Ovary (tissue), 9 donors: ENCODE measurements around the gene BACH2. TPM values are rescaled to one million over a fixed set of nuclear protein-coding genes. Genes with fewer than 3 reads are reported as not detected.

Source experiments
- DNase-seq, 5 donors: peaks; one replicate each; pipeline ENCODE4 v3.0.0-alpha.2; 2019 to 2020
- H3K27ac ChIP-seq, 2 donors: fragments of 200-600 bp; one replicate each; pipeline versions ENCODE4 v1.5.1 to v1.8.0; 2019 to 2022
- H3K27me3 ChIP-seq: fragments of 200-600 bp; one replicate; pipeline ENCODE4 v1.8.0; 2022
- H3K36me3 ChIP-seq: fragments of 200-600 bp; sonication (generic); one replicate; pipeline ENCODE4 v1.5.1; 2019
- H3K4me1 ChIP-seq: one replicate; pipeline ENCODE4 v1.8.1; 2013; ENCODE audit warnings: mild to moderate bottlenecking, moderate library complexity; ENCODE audit not compliant: insufficient read depth
- H3K4me3 ChIP-seq: fragments of 200-600 bp; sonication (generic); one replicate; pipeline ENCODE4 v1.5.1; 2017
- H3K9me3 ChIP-seq, 2 donors: fragments of 200-600 bp in 1 of 2; sonication (generic) in 1 of 2; one replicate each; pipeline versions ENCODE4 v1.5.1 to v1.8.1; 2013 to 2019; ENCODE audit warnings: mild to moderate bottlenecking in 1 of 2, moderate library complexity in 1 of 2
- EP300 ChIP-seq: sonication (generic); formaldehyde crosslinking; IDR thresholded peaks from one replicate; pipeline ENCODE4 v1.6.1; 2017; ENCODE audit warnings: antibody characterized with exemption
- POLR2A ChIP-seq: fragments of 450-650 bp; IDR thresholded peaks from one replicate; pipeline ENCODE4 v1.6.1; 2017; ENCODE audit warnings: antibody characterized with exemption, mild to moderate bottlenecking, moderate library complexity
- whole genome bisulfite sequencing, 3 donors: extraction: QIAGEN DNeasy Blood & Tissue Kit in 1 of 3; methylation state at CpG; one replicate each; pipeline versions ENCODE4 v1.1.5 to v1.1.7; 2013 to 2017; 5-methylcytosine and 5-hydroxymethylcytosine counted together
- intact Hi-C, 4 donors: fragments of 100-400 bp; cut with DNase I; formaldehyde crosslinking; loops; one replicate each; pipeline versions ENCODE4 v1.11.0 to v1.15.1; 2022 to 2023
- polyA plus RNA-seq, 2 donors: library from polyadenylated mRNA; stranded (reverse); fragments of 200-250 nt in 1 of 2; fragments of 350-450 nt in 1 of 2; fragmentation: Illumina TruSeq in 1 of 2; extraction: RNeasy Lipid Tissue Mini Kit (QIAGEN cat#74804) in 1 of 2; gene quantifications; one replicate each; pipeline ENCODE4 v1.2.3, GENCODE V29; 2013 to 2014
- total RNA-seq, 7 donors: library from RNA; depleted of rRNA in 2 of 7; stranded (reverse); fragments of >200 nt in 2 of 7; fragmentation: NEBNext Ultra II Directional in 3 of 7; extraction: Animal tissue kit (Norgen Biotek cat#: 25700) in 3 of 7; gene quantifications; one replicate each; pipeline versions ENCODE4 v1.1.0 to v1.2.4, GENCODE V29; 2016 to 2023
- TF ChIP-seq, protein P1 (sequence below), 3 donors: fragments of 450-650 bp in 2 of 3; fragments of 200-600 bp in 1 of 3; IDR thresholded peaks; one replicate each; pipeline versions ENCODE4 v1.5.1 to v1.8.0; 2016 to 2022; ENCODE audit warnings: antibody characterized with exemption in 3 of 3, mild to moderate bottlenecking in 1 of 3
- donor health status: DM: no; HTN: no; CAD: no; lungs with moderate emphysema.
- donor health status: DM: no; HTN: no; CAD: no.
- donor health status: Bipolar disorder and iron deficiency.
- donor health status: DM: yes; HTN: yes; CAD: no.
- donor health status: DM: no; HTN: no; CAD: no.
- donor health status: DM: yes; HTN: yes; CAD: no.

BACH2 gene
- total and polyA plus RNA-seq, 9 donors: 2.6 to 19.2 (median 10.5) TPM

DNA sequence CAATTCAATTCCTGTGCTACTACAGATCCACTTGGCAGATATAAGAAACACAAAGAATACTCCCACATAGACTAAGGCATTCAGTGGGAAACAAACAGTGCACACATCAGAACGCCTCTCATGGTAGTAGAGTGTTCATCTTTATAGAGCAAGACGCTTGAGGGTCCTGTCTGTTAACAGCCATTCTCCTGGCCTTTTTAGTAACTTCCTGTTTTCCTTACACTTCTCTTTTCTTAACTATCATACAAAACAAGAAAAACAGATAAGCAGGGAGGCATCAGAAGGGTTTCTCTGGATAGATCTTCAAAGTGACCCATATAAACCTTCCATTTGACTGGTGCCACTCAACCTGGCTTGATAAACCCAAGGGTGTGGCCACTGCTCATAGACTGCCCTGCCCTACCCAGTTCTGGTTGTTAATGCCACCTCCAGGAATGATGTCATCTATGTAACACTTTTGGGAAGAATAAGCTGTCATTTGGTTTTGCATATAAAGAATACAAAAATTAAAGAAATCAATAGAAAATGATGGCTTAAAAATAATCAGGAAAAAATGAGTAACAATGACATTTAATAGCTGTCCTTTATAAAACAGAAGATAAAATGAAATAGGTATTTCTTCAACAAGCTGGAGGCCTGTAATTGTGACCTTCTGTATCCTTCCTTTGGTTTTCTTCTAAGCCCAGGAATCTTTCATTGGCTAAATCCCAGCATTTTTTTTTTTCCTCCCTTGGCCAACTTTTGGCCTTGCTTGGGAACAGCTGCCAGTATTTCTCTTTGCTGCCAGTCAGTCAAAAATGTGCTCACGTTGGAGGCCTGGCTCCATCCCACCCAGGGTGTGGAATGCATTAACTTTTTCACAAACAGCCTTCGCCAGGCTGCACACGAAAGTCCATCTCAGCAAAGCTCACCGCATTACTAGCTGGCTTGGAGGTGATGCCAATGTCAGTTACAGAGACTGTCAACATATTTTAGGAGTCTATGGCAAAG lies 298.9 kb downstream of the BACH2 start:
- Histone ChIP-seq H3K4me1 (peaks cover 2% of the 10 kb centered on the region), H3K9me3 (no peaks in the 10 kb centered on the region), H3K4me3 (no peak overlapping the region), H3K27ac (no peak overlapping the region), H3K36me3 (no peaks in the 10 kb centered on the region), H3K27me3 (no peaks in the 10 kb centered on the region)
- 47 to 66% (median 54%) methylated on average over 6 of the region's 6 CpGs for WGBS, 3 donors
- TF ChIP-seq, protein P1, sequence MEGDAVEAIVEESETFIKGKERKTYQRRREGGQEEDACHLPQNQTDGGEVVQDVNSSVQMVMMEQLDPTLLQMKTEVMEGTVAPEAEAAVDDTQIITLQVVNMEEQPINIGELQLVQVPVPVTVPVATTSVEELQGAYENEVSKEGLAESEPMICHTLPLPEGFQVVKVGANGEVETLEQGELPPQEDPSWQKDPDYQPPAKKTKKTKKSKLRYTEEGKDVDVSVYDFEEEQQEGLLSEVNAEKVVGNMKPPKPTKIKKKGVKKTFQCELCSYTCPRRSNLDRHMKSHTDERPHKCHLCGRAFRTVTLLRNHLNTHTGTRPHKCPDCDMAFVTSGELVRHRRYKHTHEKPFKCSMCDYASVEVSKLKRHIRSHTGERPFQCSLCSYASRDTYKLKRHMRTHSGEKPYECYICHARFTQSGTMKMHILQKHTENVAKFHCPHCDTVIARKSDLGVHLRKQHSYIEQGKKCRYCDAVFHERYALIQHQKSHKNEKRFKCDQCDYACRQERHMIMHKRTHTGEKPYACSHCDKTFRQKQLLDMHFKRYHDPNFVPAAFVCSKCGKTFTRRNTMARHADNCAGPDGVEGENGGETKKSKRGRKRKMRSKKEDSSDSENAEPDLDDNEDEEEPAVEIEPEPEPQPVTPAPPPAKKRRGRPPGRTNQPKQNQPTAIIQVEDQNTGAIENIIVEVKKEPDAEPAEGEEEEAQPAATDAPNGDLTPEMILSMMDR (IDR thresholded peaks at IDR 0.05): no peak
- no peak for TF ChIP-seq EP300
- no peak for TF ChIP-seq POLR2A
- intact Hi-C loops: no loop called here
- DNase-seq: no peak

DNA sequence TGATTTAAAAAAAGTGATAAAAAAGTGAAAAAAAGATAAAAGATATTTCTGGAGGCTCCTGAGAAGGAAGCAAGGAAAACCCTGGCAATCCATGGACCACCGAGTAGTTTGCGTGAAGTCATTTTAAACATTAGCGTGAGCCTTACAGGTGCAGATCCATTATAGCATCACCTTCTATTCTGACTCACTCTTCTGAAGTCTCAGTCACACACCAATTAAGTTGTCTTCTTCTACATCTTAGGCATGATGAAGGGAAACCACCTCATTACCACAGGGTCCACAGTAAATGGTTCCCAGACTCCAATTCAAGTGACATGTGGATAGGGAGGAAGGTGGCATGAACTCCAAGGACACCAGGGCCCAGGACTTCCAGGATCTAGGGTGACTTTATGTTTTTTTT lies 303.2 kb downstream of the BACH2 start:
- Histone ChIP-seq H3K36me3 (no peaks in the 10 kb centered on the region), H3K4me1 (no peaks in the 10 kb centered on the region), H3K27me3 (no peaks in the 10 kb centered on the region), H3K4me3 (no peak overlapping the region), H3K27ac (no peak overlapping the region), H3K9me3 (no peaks in the 10 kb centered on the region)
- no peak for DNase-seq
- 96 to 99% (median 99%) methylated on average over 3 of the region's 3 CpGs for WGBS, 3 donors
- intact Hi-C loops: no loop called here
- no peak for TF ChIP-seq EP300
- no peak for TF ChIP-seq POLR2A

DNA sequence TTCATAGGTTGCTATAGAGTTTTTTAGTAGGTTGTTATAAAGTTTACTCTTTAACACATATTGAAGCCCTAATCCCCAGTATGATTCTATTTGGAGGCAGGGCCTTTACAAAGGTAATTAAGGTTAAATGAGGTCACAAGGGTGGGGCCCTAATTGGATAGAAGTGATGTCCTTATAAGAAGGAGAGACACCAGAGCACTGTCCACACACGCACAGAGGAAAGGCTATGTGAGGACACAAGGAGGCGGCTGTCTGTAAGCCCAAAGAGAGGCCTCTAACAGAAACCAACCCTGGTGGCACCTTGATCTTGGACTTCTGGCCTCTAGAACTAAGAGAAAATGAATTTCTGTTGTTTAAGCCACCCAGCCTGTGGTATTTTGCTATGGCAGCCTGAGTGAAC lies 303.8 kb downstream of the BACH2 start:
- Histone ChIP-seq H3K9me3 (no peaks in the 10 kb centered on the region), H3K27me3 (no peaks in the 10 kb centered on the region), H3K36me3 (no peaks in the 10 kb centered on the region), H3K27ac (no peak overlapping the region), H3K4me1 (no peaks in the 10 kb centered on the region), H3K4me3 (no peak overlapping the region)
- DNase-seq: no peak
- TF ChIP-seq, protein P1 (IDR thresholded peaks at IDR 0.05): no peak
- TF ChIP-seq POLR2A (no peak), EP300 (no peak)
- intact Hi-C loops: no loop called here
- 90 to 100% (median 96%) methylated on average over 2 of the region's 2 CpGs for WGBS, 3 donors

DNA sequence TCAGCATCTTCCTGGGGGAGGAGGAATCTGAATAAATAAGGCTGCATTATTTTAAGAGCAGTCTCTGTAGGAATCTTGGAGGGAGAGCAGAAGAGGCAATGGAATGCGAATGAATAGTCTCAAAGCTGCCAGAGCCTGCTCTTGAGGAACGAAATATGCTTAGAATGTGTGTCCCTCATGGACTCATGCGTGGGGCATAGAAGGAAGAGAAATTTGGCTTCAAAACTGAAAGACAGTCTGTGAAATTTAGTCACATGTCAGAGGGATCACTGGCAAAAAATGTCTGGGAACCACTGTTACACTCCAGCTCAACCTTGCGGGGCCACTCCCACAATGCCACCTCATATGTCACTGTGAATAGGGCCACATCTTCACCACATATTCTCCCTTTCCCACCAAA lies 306.9 kb downstream of the BACH2 start:
- Histone ChIP-seq H3K27ac (no peak overlapping the region), H3K4me1 (no peaks in the 10 kb centered on the region), H3K9me3 (no peaks in the 10 kb centered on the region), H3K27me3 (no peaks in the 10 kb centered on the region), H3K36me3 (no peaks in the 10 kb centered on the region), H3K4me3 (no peak overlapping the region)
- intact Hi-C loops: no loop called here
- TF ChIP-seq, protein P1 (IDR thresholded peaks at IDR 0.05): no peak
- TF ChIP-seq POLR2A (no peak), EP300 (no peak)
- WGBS, 3 donors: 28 to 59% (median 41%) methylated on average over 4 of the region's 4 CpGs
- no peak for DNase-seq

DNA sequence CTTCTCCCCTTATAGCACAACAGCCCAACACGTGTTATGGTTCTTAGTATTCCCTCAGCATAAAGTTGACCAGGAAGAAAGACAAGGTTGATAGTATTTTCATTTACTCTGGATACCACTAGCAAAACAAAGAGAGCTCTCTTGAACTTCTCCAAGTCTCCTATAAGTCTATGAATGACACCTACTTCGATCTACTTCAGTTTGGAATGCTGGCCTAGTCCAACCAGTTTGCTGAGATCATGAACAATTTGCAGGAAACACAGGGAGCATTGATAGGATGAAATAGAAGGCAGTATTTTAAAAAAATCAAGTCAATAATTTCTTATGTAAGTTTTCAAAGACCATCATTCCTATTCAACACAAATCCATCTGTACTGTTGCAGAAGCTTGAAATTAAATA lies 308.8 kb downstream of the BACH2 start:
- Histone ChIP-seq H3K4me3 (no peak overlapping the region), H3K9me3 (no peaks in the 10 kb centered on the region), H3K27ac (no peak overlapping the region), H3K4me1 (no peaks in the 10 kb centered on the region), H3K36me3 (no peaks in the 10 kb centered on the region), H3K27me3 (no peaks in the 10 kb centered on the region)
- TF ChIP-seq POLR2A (no peak), EP300 (no peak)
- TF ChIP-seq, protein P1 (IDR thresholded peaks at IDR 0.05): no peak
- WGBS, 3 donors: 93 to 94% (median 93%) methylated on average over 2 of the region's 2 CpGs
- DNase-seq: no peak
- intact Hi-C loops: no loop called here
